Thyroid gland (tissue), 4 donors: ENCODE data around the gene ITGB2.

Experiments
- POLR2A ChIP-seq, 2 donors: fragments of 450-650 bp; IDR thresholded peaks; one replicate each; pipeline ENCODE4 v1.6.1; 2017; ENCODE audit warnings: antibody characterized with exemption in 2 of 2, mild to moderate bottlenecking in 2 of 2, moderate library complexity in 1 of 2
- TF ChIP-seq, protein P1 (sequence below), 6 experiments: fragments of 200-600 bp in 3 of 6; fragments of 450-650 bp in 3 of 6; sonication (generic) in 3 of 6; IDR thresholded peaks; one replicate each; pipeline ENCODE4 v1.5.1; 2016 to 2019; ENCODE audit warnings: antibody characterized with exemption in 6 of 6, mild to moderate bottlenecking in 2 of 6, inconsistent platforms in 1 of 6, moderate library complexity in 1 of 6

DNA sequence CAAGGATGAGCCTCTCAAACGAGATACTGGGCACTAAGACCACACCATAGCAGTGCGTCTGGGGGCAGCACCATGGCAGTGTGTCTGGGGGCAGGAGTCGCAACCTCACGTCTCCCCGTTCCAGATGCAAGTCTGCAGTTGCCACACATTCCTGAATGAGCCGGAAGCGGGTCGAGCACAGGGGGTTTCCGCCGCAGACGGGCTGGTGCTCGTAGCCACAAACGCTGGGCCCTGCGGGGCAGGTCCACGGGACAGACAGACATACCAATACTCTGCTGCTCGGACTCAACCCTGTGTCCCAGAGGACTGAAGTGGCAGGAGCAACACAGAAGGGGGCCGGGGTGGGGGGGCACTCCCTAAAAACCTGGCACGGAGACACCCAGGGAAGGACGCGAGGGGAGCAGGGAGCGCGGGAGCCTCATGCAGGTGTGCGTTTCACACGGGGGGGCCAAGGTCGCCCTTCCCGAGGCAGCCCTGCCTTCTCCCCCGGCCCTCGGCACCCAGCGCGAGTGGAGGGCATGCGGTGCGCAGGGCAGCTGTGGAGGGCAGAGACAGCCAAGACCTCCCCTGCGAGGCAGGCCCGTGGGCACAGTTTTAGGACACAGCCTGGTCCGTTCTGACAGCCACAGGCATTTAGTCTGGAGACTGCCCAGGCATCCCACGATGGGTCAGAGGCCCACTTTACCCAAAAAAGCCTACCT is 71.7 kb downstream of the ITGB2 start:
- TF ChIP-seq, protein P1, sequence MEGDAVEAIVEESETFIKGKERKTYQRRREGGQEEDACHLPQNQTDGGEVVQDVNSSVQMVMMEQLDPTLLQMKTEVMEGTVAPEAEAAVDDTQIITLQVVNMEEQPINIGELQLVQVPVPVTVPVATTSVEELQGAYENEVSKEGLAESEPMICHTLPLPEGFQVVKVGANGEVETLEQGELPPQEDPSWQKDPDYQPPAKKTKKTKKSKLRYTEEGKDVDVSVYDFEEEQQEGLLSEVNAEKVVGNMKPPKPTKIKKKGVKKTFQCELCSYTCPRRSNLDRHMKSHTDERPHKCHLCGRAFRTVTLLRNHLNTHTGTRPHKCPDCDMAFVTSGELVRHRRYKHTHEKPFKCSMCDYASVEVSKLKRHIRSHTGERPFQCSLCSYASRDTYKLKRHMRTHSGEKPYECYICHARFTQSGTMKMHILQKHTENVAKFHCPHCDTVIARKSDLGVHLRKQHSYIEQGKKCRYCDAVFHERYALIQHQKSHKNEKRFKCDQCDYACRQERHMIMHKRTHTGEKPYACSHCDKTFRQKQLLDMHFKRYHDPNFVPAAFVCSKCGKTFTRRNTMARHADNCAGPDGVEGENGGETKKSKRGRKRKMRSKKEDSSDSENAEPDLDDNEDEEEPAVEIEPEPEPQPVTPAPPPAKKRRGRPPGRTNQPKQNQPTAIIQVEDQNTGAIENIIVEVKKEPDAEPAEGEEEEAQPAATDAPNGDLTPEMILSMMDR (IDR thresholded peaks at IDR 0.05), result no peak
- no peak for TF ChIP-seq POLR2A (IDR thresholded peaks at IDR 0.05)
